Endothelial cell of umbilical vein (primary cell): ENCODE results near the gene ASNSD1. TPM values are rescaled to one million over a fixed set of nuclear protein-coding genes. Genes with fewer than 3 reads are reported as not detected.
A peak's percentile ranks its signal among the peaks of the same experiment; 100 is the strongest.
"Not testable (repeated sequence)": the region's sequence is repeated elsewhere in the genome, so short reads cannot be mapped to it uniquely, and the experiment has no call there.

Experiments used
- BruUV-seq: library from RNA; stranded (reverse); fragments of 400-500 nt; replicated peaks from 2 replicates; lab custom pipeline; 2021; lab: Mats Ljungman, UMichigan
- CTCF ChIA-PET: fragments of 300-600, 350-600 bp; sonication (Branson Sonifier 250); formaldehyde crosslinking; loops from one replicate; lab custom pipeline; 2021; ENCODE audit warnings: antibody characterized with exemption, inconsistent platforms; lab: Charles Lee
- POLR2A ChIA-PET: fragments of 300-600, 350-600 bp; sonication (Branson Sonifier 250); formaldehyde crosslinking; loops from one replicate; lab custom pipeline; 2021; ENCODE audit warnings: antibody characterized with exemption, inconsistent platforms; lab: Charles Lee
- DNase-seq: peaks from one replicate; pipeline ENCODE4 v3.0.0-alpha.2; 2011; ENCODE audit warnings: low read depth, low spot score
- FAIRE-seq: peaks from 2 replicates; lab custom pipeline; 2011; peaks lifted over from hg19 to GRCh38; lab: Jason Lieb, UNC
- H2AFZ ChIP-seq: 2 replicates; pipeline ENCODE4 v1.6.0; 2012; ENCODE audit warnings: low read depth, low read length, control low read depth, inconsistent platforms
- H3K27ac ChIP-seq: 2 replicates; pipeline ENCODE4 v1.5.1; 2011; ENCODE audit warnings: low read depth, mild to moderate bottlenecking, control low read depth, low read length, moderate library complexity; ENCODE audit not compliant: insufficient read depth
- H3K27me3 ChIP-seq, 2 experiments: 2 replicates each; pipeline versions ENCODE4 v1.6.0 to v1.6.1; 2011; ENCODE audit warnings: low read length in 2 of 2, mixed read lengths in 1 of 2; ENCODE audit not compliant: control insufficient read depth in 2 of 2, insufficient read depth in 2 of 2
- H3K36me3 ChIP-seq, 2 experiments: 2 replicates in 1 of 2; 3 replicates in 1 of 2; pipeline ENCODE4 v1.5.1; 2011; ENCODE audit warnings: low read length in 2 of 2, mild to moderate bottlenecking in 1 of 2, moderate library complexity in 1 of 2; ENCODE audit not compliant: control insufficient read depth in 2 of 2, insufficient read depth in 2 of 2; ENCODE audit errors: extremely low read depth in 1 of 2
- H3K4me1 ChIP-seq: 3 replicates; pipeline ENCODE4 v1.5.1; 2011; ENCODE audit warnings: mild to moderate bottlenecking, low read length; ENCODE audit not compliant: control insufficient read depth, insufficient read depth; ENCODE audit errors: extremely low read depth
- H3K4me2 ChIP-seq: 2 replicates; pipeline ENCODE4 v1.6.1; 2011; ENCODE audit warnings: low read length, control low read depth, mixed read lengths; ENCODE audit not compliant: insufficient read depth
- H3K4me3 ChIP-seq, 3 experiments: fragments of 200-600 bp in 1 of 3; sonication (generic), shearing (Covaris generic) in 1 of 3; replicated peaks in 1 of 3; 2 replicates each; pipeline ENCODE4 v1.5.1; 2011 to 2016; ENCODE audit warnings: control low read depth in 3 of 3, low read length in 3 of 3, mild to moderate bottlenecking in 2 of 3, inconsistent platforms in 1 of 3, low read depth in 1 of 3, moderate library complexity in 1 of 3; ENCODE audit not compliant: insufficient read depth in 1 of 3
- H3K79me2 ChIP-seq: 2 replicates; pipeline ENCODE4 v1.6.0; 2012; ENCODE audit warnings: low read length, inconsistent platforms; ENCODE audit not compliant: control insufficient read depth, insufficient read depth
- H3K9ac ChIP-seq: replicated peaks from 2 replicates; pipeline ENCODE3; 2011; ENCODE audit warnings: low read length, control low read depth; ENCODE audit not compliant: insufficient read depth; ENCODE audit errors: extremely low read depth
- H3K9me1 ChIP-seq: replicated peaks from 3 replicates; pipeline ENCODE4 v1.6.0; 2011; ENCODE audit warnings: mild to moderate bottlenecking, low read length; ENCODE audit not compliant: control insufficient read depth, insufficient read depth; ENCODE audit errors: extremely low read depth
- H3K9me3 ChIP-seq: replicated peaks from 2 replicates; pipeline ENCODE4 v1.5.1; 2012; ENCODE audit warnings: low read length, inconsistent platforms; ENCODE audit not compliant: control insufficient read depth, insufficient read depth
- H4K20me1 ChIP-seq: replicated peaks from 2 replicates; pipeline ENCODE3; 2011; ENCODE audit warnings: mild to moderate bottlenecking, low read length; ENCODE audit not compliant: control insufficient read depth, insufficient read depth; ENCODE audit errors: extremely low read depth
- EZH2 ChIP-seq: IDR thresholded peaks from 2 replicates; pipeline ENCODE4 v1.6.1; 2012; ENCODE audit warnings: borderline replicate concordance, low read depth, mild to moderate bottlenecking, moderate library complexity, low read length, inconsistent platforms; ENCODE audit not compliant: severe bottlenecking
- FOS ChIP-seq: IDR thresholded peaks from 2 replicates; pipeline ENCODE4 v1.6.1; 2011; ENCODE audit warnings: mild to moderate bottlenecking, low read length, moderate library complexity, borderline replicate concordance; ENCODE audit not compliant: insufficient read depth
- GATA2 ChIP-seq: IDR thresholded peaks from 2 replicates; pipeline ENCODE4 v1.7.0; 2011; ENCODE audit warnings: low read depth, mild to moderate bottlenecking, moderate library complexity, mixed read lengths, low read length; ENCODE audit not compliant: insufficient read length, insufficient read depth
- JUN ChIP-seq: IDR thresholded peaks from 2 replicates; pipeline ENCODE4 v1.6.1; 2011; ENCODE audit warnings: borderline replicate concordance, low read depth; ENCODE audit not compliant: insufficient read length, insufficient read depth
- MAX ChIP-seq: IDR thresholded peaks from 2 replicates; pipeline ENCODE4 v1.6.1; 2011; ENCODE audit not compliant: insufficient read depth, insufficient read length
- MYC ChIP-seq: IDR thresholded peaks from one replicate; pipeline ENCODE4 v1.6.1; 2011; ENCODE audit warnings: mild to moderate bottlenecking, low read depth, low read length
- POLR2A ChIP-seq: IDR thresholded peaks from 2 replicates; pipeline ENCODE4 v1.6.1; 2012; ENCODE audit warnings: low read depth, mild to moderate bottlenecking, control low read depth, low read length
- dilution Hi-C: fragments of 300-500 bp; cut with MboI; formaldehyde crosslinking; loops from one replicate; pipeline ENCODE4 v1.15.0; 2019; ENCODE audit warnings: low sequenced_read_pairs; ENCODE audit not compliant: extremely low pct_ligation_motif_present
- intact Hi-C: fragments of 100-400 bp; cut with micrococcal nuclease; formaldehyde crosslinking; loops from one replicate; pipeline ENCODE4 v1.10.0; 2022
- polyA plus RNA-seq, 4 experiments: library from polyadenylated mRNA; depleted of rRNA in 3 of 4; stranded (reverse) in 3 of 4; unstranded in 1 of 4; fragments of >200 nt; gene quantifications; 2 replicates each; pipeline versions ENCODE4 v1.2.1 to v1.2.3, GENCODE V29; 2011 to 2012; ENCODE audit warnings: missing spikeins in 1 of 4
- total RNA-seq: library from RNA; stranded (reverse); gene quantifications from 2 replicates; pipeline ENCODE4 v1.2.3, GENCODE V29; 2021
- TF ChIP-seq, protein P1 (sequence below), 2 donors: IDR thresholded peaks; 1 replicate in 1 of 2; 2 replicates in 1 of 2; pipeline ENCODE4 v1.5.1; 2011; ENCODE audit warnings: low read length in 2 of 2, mild to moderate bottlenecking in 2 of 2, moderate library complexity in 2 of 2, control low read depth in 1 of 2, inconsistent platforms in 1 of 2, low read depth in 1 of 2; ENCODE audit not compliant: insufficient read depth in 1 of 2; ENCODE audit errors: extremely low read depth in 1 of 2

Gene ASNSD1
- total and polyA plus RNA-seq, 2 donors (not counting 3 experiments of a cell fraction or from before 2014, with no cell fraction given): 15.8 to 39.5 TPM

- Histone ChIP-seq H4K20me1 (no peaks in the 10 kb centered on the region), H3K9me3 (no peaks in the 10 kb centered on the region), H3K9me1 (no peaks in the 10 kb centered on the region), H3K4me2 (peak overlapping the region; percentile 25), H3K9ac (no peak overlapping the region), H3K79me2 (no peaks in the 10 kb centered on the region), H2AFZ (no peak overlapping the region), H3K27ac (no peak overlapping the region), H3K4me1 (peaks cover 10% of the 10 kb centered on the region), H3K27me3 (no peaks in the 10 kb centered on the region), H3K36me3 (no peaks in the 10 kb centered on the region), H3K4me3 (no peak overlapping the region)
- DNase-seq (peak; percentile 59), FAIRE-seq (peak; percentile 12)
- CTCF ChIA-PET: interaction anchor here (2.2 kb wide), 1 partner anchor 10 kb away, joined by 10 read pairs; no protein-coding TSS in a partner anchor
- POLR2A ChIA-PET: no interaction called here
- no TSS peak for BruUV-seq
- dilution Hi-C loops: no loop called here
- intact Hi-C loops: loop anchor here (1.0 kb wide), 1 partner anchor 11 kb away; the partner anchor contains the start of gene ANKAR
- TF ChIP-seq GATA2 (no peak), JUN (no peak), EZH2 (no peak), POLR2A (no peak), FOS (no peak), MYC (no peak), MAX (no peak)
- TF ChIP-seq, protein P1, sequence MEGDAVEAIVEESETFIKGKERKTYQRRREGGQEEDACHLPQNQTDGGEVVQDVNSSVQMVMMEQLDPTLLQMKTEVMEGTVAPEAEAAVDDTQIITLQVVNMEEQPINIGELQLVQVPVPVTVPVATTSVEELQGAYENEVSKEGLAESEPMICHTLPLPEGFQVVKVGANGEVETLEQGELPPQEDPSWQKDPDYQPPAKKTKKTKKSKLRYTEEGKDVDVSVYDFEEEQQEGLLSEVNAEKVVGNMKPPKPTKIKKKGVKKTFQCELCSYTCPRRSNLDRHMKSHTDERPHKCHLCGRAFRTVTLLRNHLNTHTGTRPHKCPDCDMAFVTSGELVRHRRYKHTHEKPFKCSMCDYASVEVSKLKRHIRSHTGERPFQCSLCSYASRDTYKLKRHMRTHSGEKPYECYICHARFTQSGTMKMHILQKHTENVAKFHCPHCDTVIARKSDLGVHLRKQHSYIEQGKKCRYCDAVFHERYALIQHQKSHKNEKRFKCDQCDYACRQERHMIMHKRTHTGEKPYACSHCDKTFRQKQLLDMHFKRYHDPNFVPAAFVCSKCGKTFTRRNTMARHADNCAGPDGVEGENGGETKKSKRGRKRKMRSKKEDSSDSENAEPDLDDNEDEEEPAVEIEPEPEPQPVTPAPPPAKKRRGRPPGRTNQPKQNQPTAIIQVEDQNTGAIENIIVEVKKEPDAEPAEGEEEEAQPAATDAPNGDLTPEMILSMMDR (IDR thresholded peaks at IDR 0.05; ENCODE audit: extremely low read depth in 1 of 2, insufficient read depth in 1 of 2, low read depth in 1 of 2, low read length in 2 of 2): no peak
Observed at GRCh38 chr2:189685540-189686229, 24.4 kb downstream of the ASNSD1 start.

- BruUV-seq, H3K27me3 ChIP-seq, H3K27ac ChIP-seq, H3K4me2 ChIP-seq, POLR2A ChIA-PET, H3K36me3 ChIP-seq, H3K9me3 ChIP-seq, H3K9me1 ChIP-seq, H2AFZ ChIP-seq, H3K79me2 ChIP-seq, H3K9ac ChIP-seq, H3K4me3 ChIP-seq, FAIRE-seq, H4K20me1 ChIP-seq, intact Hi-C loops, DNase-seq, dilution Hi-C loops: not testable (repeated sequence)
- peaks cover 10% of the 10 kb centered on the region for H3K4me1 ChIP-seq
- CTCF ChIA-PET: interaction anchor here (1.3 kb wide), 1 partner anchor 27 kb away, joined by 4 read pairs; no protein-coding TSS in a partner anchor
Observed at GRCh38 chr2:189687796-189688195, 26.5 kb downstream of the ASNSD1 start.
